Measurements from ENCODE around the gene CDH16.

Gene CDH16

DNA sequence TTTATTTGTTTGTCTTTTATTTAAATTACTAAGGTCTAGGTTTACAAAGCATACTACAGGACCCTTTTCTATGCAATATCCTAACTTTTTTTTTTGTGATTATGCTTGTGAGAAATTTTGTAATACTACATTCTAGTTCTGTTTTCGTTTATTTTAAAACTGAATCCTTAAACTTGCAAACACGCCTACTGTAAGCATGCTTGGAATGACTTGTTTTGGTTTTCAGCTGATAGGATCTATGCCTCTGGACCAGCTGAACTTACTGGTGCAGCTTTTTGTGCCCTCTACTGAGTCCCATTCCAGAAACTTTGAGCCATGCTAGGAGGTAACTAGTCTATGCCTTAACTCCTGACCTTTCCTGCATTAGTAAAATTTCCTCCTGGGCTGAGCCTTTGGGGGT lies 32.4 kb downstream of the CDH16 start:
- H3K4me2 ChIP-seq (ENCODE audit: low read length), result no peak overlapping the region
- H3K36me3 ChIP-seq (ENCODE audit: insufficient read depth, low read length), result peaks cover 33% of the 10 kb centered on the region
- H3K79me2 ChIP-seq (ENCODE audit: insufficient read depth, low read length), result no peaks in the 10 kb centered on the region
- no peak overlapping the region for H3K27ac ChIP-seq (ENCODE audit: low read depth, low read length, poor library complexity, severe bottlenecking)
- H3F3A ChIP-seq (ENCODE audit: insufficient read depth, low read length), result no peaks in the 10 kb centered on the region
- H3K4me3 ChIP-seq (ENCODE audit: low read depth, low read length, poor library complexity, severe bottlenecking), result no peak overlapping the region
- no peaks in the 10 kb centered on the region for H3K9me2 ChIP-seq (ENCODE audit: low read depth, low read length)
- H3K9ac ChIP-seq (ENCODE audit: low read length), result no peak overlapping the region
- no peaks in the 10 kb centered on the region for H3K9me3 ChIP-seq (ENCODE audit: low read length)
- peaks cover 8% of the 10 kb centered on the region for H3K4me1 ChIP-seq (ENCODE audit: insufficient read depth, low read length, severe bottlenecking)
- no peak overlapping the region for H2AFZ ChIP-seq (ENCODE audit: low read length)
- H3K27me3 ChIP-seq (ENCODE audit: insufficient read depth, low read length), result no peaks in the 10 kb centered on the region
- no peaks in the 10 kb centered on the region for H4K20me1 ChIP-seq (ENCODE audit: insufficient read depth, low read length)
- TF ChIP-seq, protein P1, sequence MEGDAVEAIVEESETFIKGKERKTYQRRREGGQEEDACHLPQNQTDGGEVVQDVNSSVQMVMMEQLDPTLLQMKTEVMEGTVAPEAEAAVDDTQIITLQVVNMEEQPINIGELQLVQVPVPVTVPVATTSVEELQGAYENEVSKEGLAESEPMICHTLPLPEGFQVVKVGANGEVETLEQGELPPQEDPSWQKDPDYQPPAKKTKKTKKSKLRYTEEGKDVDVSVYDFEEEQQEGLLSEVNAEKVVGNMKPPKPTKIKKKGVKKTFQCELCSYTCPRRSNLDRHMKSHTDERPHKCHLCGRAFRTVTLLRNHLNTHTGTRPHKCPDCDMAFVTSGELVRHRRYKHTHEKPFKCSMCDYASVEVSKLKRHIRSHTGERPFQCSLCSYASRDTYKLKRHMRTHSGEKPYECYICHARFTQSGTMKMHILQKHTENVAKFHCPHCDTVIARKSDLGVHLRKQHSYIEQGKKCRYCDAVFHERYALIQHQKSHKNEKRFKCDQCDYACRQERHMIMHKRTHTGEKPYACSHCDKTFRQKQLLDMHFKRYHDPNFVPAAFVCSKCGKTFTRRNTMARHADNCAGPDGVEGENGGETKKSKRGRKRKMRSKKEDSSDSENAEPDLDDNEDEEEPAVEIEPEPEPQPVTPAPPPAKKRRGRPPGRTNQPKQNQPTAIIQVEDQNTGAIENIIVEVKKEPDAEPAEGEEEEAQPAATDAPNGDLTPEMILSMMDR (IDR thresholded peaks at IDR 0.05; ENCODE audit: low read length), result no peak
- no peak for TF ChIP-seq EZH2 (IDR thresholded peaks at IDR 0.05; ENCODE audit: borderline replicate concordance, low read length)

DNA sequence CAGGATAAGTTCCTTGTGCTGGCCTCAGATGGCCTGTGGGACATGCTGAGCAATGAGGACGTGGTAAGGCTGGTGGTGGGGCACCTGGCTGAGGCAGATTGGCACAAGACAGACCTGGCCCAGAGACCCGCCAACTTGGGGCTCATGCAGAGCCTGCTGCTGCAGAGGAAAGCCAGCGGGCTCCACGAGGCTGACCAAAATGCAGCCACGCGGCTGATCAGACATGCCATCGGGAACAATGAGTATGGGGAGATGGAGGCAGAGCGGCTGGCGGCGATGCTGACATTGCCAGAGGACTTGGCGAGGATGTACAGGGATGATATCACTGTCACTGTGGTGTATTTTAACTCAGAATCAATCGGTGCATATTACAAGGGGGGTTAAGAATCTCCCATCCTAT lies 33.2 kb downstream of the CDH16 start:
- Histone ChIP-seq H3K4me3 (ENCODE audit: low read depth, low read length, poor library complexity, severe bottlenecking) (no peak overlapping the region), H3K9me3 (ENCODE audit: low read length) (no peaks in the 10 kb centered on the region), H3K27ac (ENCODE audit: low read depth, low read length, poor library complexity, severe bottlenecking) (no peak overlapping the region), H3K36me3 (ENCODE audit: insufficient read depth, low read length) (peaks cover 33% of the 10 kb centered on the region), H3K27me3 (ENCODE audit: insufficient read depth, low read length) (no peaks in the 10 kb centered on the region), H3K79me2 (ENCODE audit: insufficient read depth, low read length) (no peaks in the 10 kb centered on the region), H3K4me1 (ENCODE audit: insufficient read depth, low read length, severe bottlenecking) (peaks cover 9% of the 10 kb centered on the region), H2AFZ (ENCODE audit: low read length) (no peak overlapping the region), H3K9ac (ENCODE audit: low read length) (no peak overlapping the region), H4K20me1 (ENCODE audit: insufficient read depth, low read length) (no peaks in the 10 kb centered on the region), H3F3A (ENCODE audit: insufficient read depth, low read length) (no peaks in the 10 kb centered on the region), H3K9me2 (ENCODE audit: low read depth, low read length) (no peaks in the 10 kb centered on the region), H3K4me2 (ENCODE audit: low read length) (no peak overlapping the region)
- TF ChIP-seq, protein P1 (IDR thresholded peaks at IDR 0.05; ENCODE audit: low read length), result no peak

DNA sequence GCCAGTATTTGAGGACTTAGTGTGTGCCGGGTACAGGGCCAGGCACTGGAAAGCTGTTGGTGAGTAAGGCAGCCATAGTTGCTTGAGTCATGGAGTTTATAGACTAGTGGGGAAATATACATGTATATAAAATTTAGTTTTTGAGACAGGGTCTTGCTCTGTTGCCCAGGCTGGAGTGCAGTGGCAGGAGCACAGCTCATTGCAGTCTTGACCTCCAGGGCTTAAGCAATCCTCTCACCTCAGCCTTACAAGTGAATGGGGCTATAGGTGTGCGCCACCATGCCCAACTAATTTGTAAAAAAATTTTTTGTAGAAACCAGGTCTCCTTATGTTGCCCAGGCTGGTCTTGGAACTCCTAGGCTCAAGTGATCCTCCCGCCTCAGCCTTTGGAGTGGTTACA lies 36.0 kb downstream of the CDH16 start:
- Histone ChIP-seq H3K4me3 (ENCODE audit: low read depth, low read length, poor library complexity, severe bottlenecking) (no peak overlapping the region), H3K9ac (ENCODE audit: low read length) (no peak overlapping the region), H3K27ac (ENCODE audit: low read depth, low read length, poor library complexity, severe bottlenecking) (no peak overlapping the region), H3F3A (ENCODE audit: insufficient read depth, low read length) (no peaks in the 10 kb centered on the region), H3K9me3 (ENCODE audit: low read length) (no peaks in the 10 kb centered on the region), H3K9me2 (ENCODE audit: low read depth, low read length) (no peaks in the 10 kb centered on the region), H3K4me2 (ENCODE audit: low read length) (no peak overlapping the region), H3K79me2 (ENCODE audit: insufficient read depth, low read length) (no peaks in the 10 kb centered on the region), H3K4me1 (ENCODE audit: insufficient read depth, low read length, severe bottlenecking) (peaks cover 27% of the 10 kb centered on the region), H4K20me1 (ENCODE audit: insufficient read depth, low read length) (no peaks in the 10 kb centered on the region), H2AFZ (ENCODE audit: low read length) (no peak overlapping the region), H3K36me3 (ENCODE audit: insufficient read depth, low read length) (peaks cover 33% of the 10 kb centered on the region), H3K27me3 (ENCODE audit: insufficient read depth, low read length) (no peaks in the 10 kb centered on the region)
- TF ChIP-seq EZH2 (IDR thresholded peaks at IDR 0.05; ENCODE audit: borderline replicate concordance, low read length), result no peak
- TF ChIP-seq, protein P1 (IDR thresholded peaks at IDR 0.05; ENCODE audit: low read length), result no peak

Data from OCI-LY1 (cell line).